ENCODE results near the gene PDE7B. TPM values are rescaled to one million over a fixed set of nuclear protein-coding genes. Genes with fewer than 3 reads are reported as not detected.

PDE7B gene
- total and polyA plus RNA-seq, 9 of the 15 experiments (the other 6 are each of a cell fraction or from before 2014, with no cell fraction given): 0.01 TPM; not detected in 8

GRCh38 chr6:136235233-136235564 is 383.7 kb downstream of the PDE7B start:
- Histone ChIP-seq H3K36me3 (ENCODE audit: control insufficient read depth, insufficient read depth, low read length) (peaks cover 66% of the 10 kb centered on the region), H3K9me3 (replicated peaks; ENCODE audit: control insufficient read depth, insufficient read depth, low read depth, low read length) (no peaks in the 10 kb centered on the region)
- TF ChIP-seq ZNF766 (CRISPR knock-in tag; conservative IDR thresholded peaks at IDR 0.05) (0 out of 2 replicates have a peak, but pooled peaks have one; percentile 11), AFF4 (CRISPR knock-in tag; IDR thresholded peaks at IDR 0.05) (no peak), ILF3 (IDR thresholded peaks at IDR 0.05; ENCODE audit: borderline replicate concordance) (no peak), ZKSCAN8 (CRISPR knock-in tag; IDR thresholded peaks at IDR 0.05) (0 out of 2 replicates have a peak, but pooled peaks have one; percentile 8), POLR2AphosphoS2 (IDR thresholded peaks at IDR 0.05; ENCODE audit: low read length) (no peak), ZNF780A (CRISPR knock-in tag; IDR thresholded peaks at IDR 0.05) (no peak), SLC30A9 (CRISPR knock-in tag; IDR thresholded peaks at IDR 0.05) (no peak), KLF16 (IDR thresholded peaks at IDR 0.05) (no peak), ZNF764 (CRISPR knock-in tag; IDR thresholded peaks at IDR 0.05; ENCODE audit: low read depth) (no peak), ZNF41 (CRISPR knock-in tag; conservative IDR thresholded peaks at IDR 0.05) (no peak), GATA2 (CRISPR knock-in tag; IDR thresholded peaks at IDR 0.05) (no peak), C11orf30 (IDR thresholded peaks at IDR 0.05; ENCODE audit: low read depth) (peak; percentile 20; the same call in 1 of the 2 replicates), ZNF224 (CRISPR knock-in tag; IDR thresholded peaks at IDR 0.05) (no peak), PHF20 (IDR thresholded peaks at IDR 0.05; ENCODE audit: partially characterized antibody) (peak; percentile 13), RBFOX2 (IDR thresholded peaks at IDR 0.05; ENCODE audit: low read depth, low read length) (no peak), ZSCAN29 (IDR thresholded peaks at IDR 0.05) (no peak), JUN (IDR thresholded peaks at IDR 0.05; ENCODE audit: borderline replicate concordance, low read depth, low read length) (0 out of 2 replicates have a peak, but pooled peaks have one; percentile 46), JUN (CRISPR knock-in tag; IDR thresholded peaks at IDR 0.05; ENCODE audit: borderline replicate concordance) (no peak), ZNF717 (CRISPR knock-in tag; IDR thresholded peaks at IDR 0.05) (no peak), SREBF1 (IDR thresholded peaks at IDR 0.05; ENCODE audit: borderline replicate concordance, low read depth, low read length) (no peak), CEBPG (CRISPR knock-in tag; IDR thresholded peaks at IDR 0.05) (no peak), CEBPG (tag; conservative IDR thresholded peaks at IDR 0.05 in 1 of 2, IDR thresholded peaks at IDR 0.05 in 1 of 2) (no peak), ZNF316 (IDR thresholded peaks at IDR 0.05) (0 out of 2 replicates have a peak, but pooled peaks have one; percentile 12), FOXJ3 (CRISPR knock-in tag; IDR thresholded peaks at IDR 0.05) (no peak), IFI16 (CRISPR knock-in tag; IDR thresholded peaks at IDR 0.05) (no peak)

More at GRCh38 chr6:136235233-136235564, 383.7 kb downstream of the PDE7B start:
- H3K27ac ChIP-seq (ENCODE audit: extremely low read depth, low read depth, low read length): peak overlapping the region; percentile 10; the same call in 1 of the 3 replicates
- in situ Hi-C loops (cut with MboI): no loop called here
- ChIA-PET CTCF (ENCODE audit: low intra/inter-chr PET ratio) (no interaction called here), POLR2A (interaction anchor here (0.7 to 7.2 kb wide), 8 partner anchors 10 to 740 kb away, joined by 3 to 74 read pairs (median 4); partner anchors contain the start of genes BCLAF1 and MTFR2)
- H3K4me2 ChIP-seq (ENCODE audit: insufficient read depth, low read length): no peak overlapping the region
- no peaks in the 10 kb centered on the region for H3K79me2 ChIP-seq (ENCODE audit: control insufficient read depth, insufficient read depth, low read length)
- BruUV-seq (replicated peaks): no TSS peak
- no peaks in the 10 kb centered on the region; the same call in 1 of the 2 replicates for H4K20me1 ChIP-seq (replicated peaks; ENCODE audit: control insufficient read depth, insufficient read depth, low read length)
- no peak overlapping the region for H3K9ac ChIP-seq (ENCODE audit: insufficient read depth in 1 of 2, low read depth in 2 of 2, low read length in 2 of 2)
- no peak for FAIRE-seq
- intact Hi-C loops (cut with micrococcal nuclease): no loop called here
- H3K4me1 ChIP-seq (replicated peaks in 1 of 2; ENCODE audit: control insufficient read depth in 2 of 2, insufficient read depth in 2 of 2, low read length in 2 of 2): peaks cover 17 to 37% of the 10 kb centered on the region in 2 experiments
- DNase-seq (ENCODE audit: extremely low read depth in 1 of 4, low spot score in 3 of 4): no peak
- no peak overlapping the region for H2AFZ ChIP-seq (ENCODE audit: low read depth, low read length)
- H3K4me3 ChIP-seq: no peak overlapping the region
- no peak for ATAC-seq
- H3K27me3 ChIP-seq (ENCODE audit: control insufficient read depth in 2 of 2, insufficient read depth in 2 of 2, low read length in 2 of 2): no peaks in the 10 kb centered on the region
- WGBS (ENCODE audit: insufficient coverage, low coverage, missing lambda C conversion rate): 49% methylated on average over 4 of the region's 4 CpGs
- H3K9me1 ChIP-seq (ENCODE audit: control insufficient read depth, insufficient read depth, low read length): no peaks in the 10 kb centered on the region
